CD4-positive, alpha-beta T cell (primary cell): ENCODE data around the gene TATDN2. TPM values are rescaled to one million over a fixed set of nuclear protein-coding genes. Genes with fewer than 3 reads are reported as not detected.

Source experiments
- ATAC-seq: fragments of 200-7000 bp; cut with Tn5 transposase; one replicate; pipeline ENCODE4 v1.10.0; 2022; ENCODE audit warnings: mild to moderate bottlenecking; ENCODE audit not compliant: poor library complexity
- CTCF ChIA-PET: fragments of 350-600 bp; sonication (Branson Sonifier 250); formaldehyde crosslinking; loops from one replicate; lab custom pipeline; 2021; ENCODE audit warnings: antibody characterized with exemption, inconsistent platforms; lab: Charles Lee
- POLR2A ChIA-PET: fragments of 350-600 bp; sonication (Branson Sonifier 250); formaldehyde crosslinking; loops from one replicate; lab custom pipeline; 2021; ENCODE audit warnings: antibody characterized with exemption, inconsistent platforms; lab: Charles Lee
- DNase-seq, 14 experiments: peaks; one replicate each; pipeline ENCODE4 v3.0.0-alpha.2; 2013 to 2020; ENCODE audit warnings: mixed read lengths in 2 of 14
- H3K27ac ChIP-seq, 2 donors: one replicate each; pipeline versions ENCODE4 v1.5.1 to v1.7.0; 2013; ENCODE audit warnings: low read length in 2 of 2, low read depth in 1 of 2, mild to moderate bottlenecking in 1 of 2
- H3K27me3 ChIP-seq, 2 experiments: 1 replicate in 1 of 2; 2 replicates in 1 of 2; pipeline versions ENCODE4 v1.6.1 to v1.7.0; 2013; ENCODE audit warnings: low read length in 2 of 2, control low read depth in 1 of 2, mild to moderate bottlenecking in 1 of 2, moderate library complexity in 1 of 2; ENCODE audit not compliant: insufficient read depth in 2 of 2, control insufficient read depth in 1 of 2
- H3K36me3 ChIP-seq: one replicate; pipeline ENCODE4 v1.6.1; 2013; ENCODE audit warnings: low read length, control low read depth; ENCODE audit not compliant: insufficient read depth
- H3K4me1 ChIP-seq: one replicate; pipeline ENCODE4 v1.6.1; 2013; ENCODE audit warnings: low read length, control low read depth; ENCODE audit not compliant: insufficient read depth
- H3K4me3 ChIP-seq: one replicate; pipeline ENCODE4 v1.5.1; 2013; ENCODE audit warnings: mild to moderate bottlenecking, low read length, moderate library complexity
- H3K9me3 ChIP-seq, 2 experiments: 1 replicate in 1 of 2; 2 replicates in 1 of 2; pipeline versions ENCODE4 v1.6.1 to v1.7.0; 2013; ENCODE audit warnings: low read length in 2 of 2, mild to moderate bottlenecking in 2 of 2, control low read depth in 1 of 2, moderate library complexity in 1 of 2; ENCODE audit not compliant: control insufficient read depth in 1 of 2, insufficient read depth in 1 of 2
- H3K27ac Mint-ChIP-seq: one replicate; pipeline ENCODE4 v1.8.0; 2020; ENCODE audit warnings: mixed read lengths
- H3K27me3 Mint-ChIP-seq: one replicate; pipeline ENCODE4 v1.8.0; 2021; ENCODE audit warnings: mixed read lengths
- H3K36me3 Mint-ChIP-seq: one replicate; pipeline ENCODE4 v1.8.0; 2021; ENCODE audit warnings: low read depth, mixed read lengths
- H3K4me1 Mint-ChIP-seq: one replicate; pipeline ENCODE4 v1.8.0; 2021; ENCODE audit warnings: low read depth, mixed read lengths
- H3K4me3 Mint-ChIP-seq: one replicate; pipeline ENCODE4 v1.8.0; 2020; ENCODE audit warnings: mild to moderate bottlenecking, mixed read lengths
- H3K9me3 Mint-ChIP-seq: one replicate; pipeline ENCODE4 v1.8.0; 2020; ENCODE audit warnings: mixed read lengths
- CTCF ChIP-seq: fragments of 200-600 bp; IDR thresholded peaks from one replicate; pipeline ENCODE4 v1.8.0; 2022; ENCODE audit warnings: antibody characterized with exemption, mild to moderate bottlenecking
- intact Hi-C, 2 experiments: fragments of 100-400 bp; cut with DNase I in 1 of 2; cut with micrococcal nuclease in 1 of 2; formaldehyde crosslinking; loops; one replicate each; pipeline versions ENCODE4 v1.15.1 to v1.9.0; 2023 to 2025; cut with DNase I, micrococcal nuclease
- total RNA-seq, 174 experiments: library from RNA in 2 of 174; stranded (reverse) in 2 of 174; gene quantifications; one replicate each; pipeline ENCODE4 v1.2.3 and lab custom pipeline; 2021 to 2026

TATDN2 gene
- total RNA-seq, 2 experiments from 2014 or later: 48.7 to 50.2 TPM

- Mint-ChIP-seq H3K4me3 (peak overlapping the region; percentile 87), H3K36me3 (peaks cover 50% of the 10 kb centered on the region), H3K4me1 (peaks cover 39% of the 10 kb centered on the region), H3K27me3 (no peaks in the 10 kb centered on the region), H3K9me3 (no peaks in the 10 kb centered on the region), H3K27ac (peak overlapping the region; percentile 12)
- no peak for DNase-seq
- Histone ChIP-seq H3K27me3 (no peaks in the 10 kb centered on the region), H3K4me3 (no peak overlapping the region), H3K9me3 (no peaks in the 10 kb centered on the region), H3K4me1 (peaks cover 38% of the 10 kb centered on the region), H3K27ac (no peak overlapping the region), H3K36me3 (peaks cover 60% of the 10 kb centered on the region)
- ChIA-PET CTCF (no interaction called here), POLR2A (interaction anchor here (1.0 kb wide), 1 partner anchor 385 kb away, joined by 3 read pairs; no protein-coding TSS in a partner anchor)
- no peak for ATAC-seq
- intact Hi-C loops: no loop called here
- TF ChIP-seq CTCF: no peak
These were observed 69.7 kb downstream of the TATDN2 start for GRCh38 chr3:10317961-10318350.

GRCh38 chr3:10319251-10319650, 71.0 kb downstream of the TATDN2 start:
- intact Hi-C loops: no loop called here
- ATAC-seq (no peak), DNase-seq (no peak)
- ChIA-PET POLR2A (interaction anchor here (3.2 kb wide), 1 partner anchor 387 kb away, joined by 23 read pairs; the partner anchor contains the start of gene CRELD1), CTCF (no interaction called here)
- Mint-ChIP-seq H3K36me3 (peaks cover 37% of the 10 kb centered on the region), H3K4me1 (peaks cover 39% of the 10 kb centered on the region), H3K9me3 (no peaks in the 10 kb centered on the region), H3K27ac (peak overlapping the region; percentile 83), H3K4me3 (peak overlapping the region; percentile 87), H3K27me3 (no peaks in the 10 kb centered on the region)
- no peaks in the 10 kb centered on the region for H3K9me3 ChIP-seq
- no peak overlapping the region for H3K4me3 ChIP-seq
- TF ChIP-seq CTCF: no peak
- peak overlapping the region in 1 of 2 donors; percentile 38 for H3K27ac ChIP-seq
- H3K36me3 ChIP-seq: peaks cover 47% of the 10 kb centered on the region
- peaks cover 0 to 2% of the 10 kb centered on the region in 2 experiments for H3K27me3 ChIP-seq
- H3K4me1 ChIP-seq: peaks cover 38% of the 10 kb centered on the region

- CTCF ChIA-PET: interaction anchor here (1.6 kb wide), 1 partner anchor 387 kb away, joined by 6 read pairs; the partner anchor contains the start of gene CRELD1
- Histone ChIP-seq H3K9me3 (no peaks in the 10 kb centered on the region), H3K27ac (no peak overlapping the region), H3K4me3 (peak overlapping the region; percentile 77), H3K4me1 (peaks cover 38% of the 10 kb centered on the region), H3K36me3 (peaks cover 41% of the 10 kb centered on the region), H3K27me3 (peaks cover 0 to 3% of the 10 kb centered on the region in 2 experiments)
- no peak for TF ChIP-seq CTCF
- peak overlapping the region; percentile 91 for H3K27ac Mint-ChIP-seq
- ATAC-seq (no peak), DNase-seq (no peak)
- peaks cover 33% of the 10 kb centered on the region for H3K4me1 Mint-ChIP-seq
- POLR2A ChIA-PET: interaction anchor here (1.7 to 3.2 kb wide), 4 partner anchors 72 to 511 kb away, joined by 6 to 23 read pairs (median 10); partner anchors contain the start of genes CRELD1, EMC3 and TATDN2
- H3K4me3 Mint-ChIP-seq: peak overlapping the region; percentile 87
- H3K36me3 Mint-ChIP-seq: peaks cover 31% of the 10 kb centered on the region
- no peaks in the 10 kb centered on the region for H3K27me3 Mint-ChIP-seq
- intact Hi-C loops: loop anchor here (2.0 to 5.0 kb wide), 9 partner anchors 61 to 1353 kb away; partner anchors contain the start of genes ARPC4 (in 1 of the 2), ATG7 (in 1 of the 2), CRELD1 (in 1 of the 2) and FANCD2 (in 1 of the 2)
- H3K9me3 Mint-ChIP-seq: no peaks in the 10 kb centered on the region
These were observed 71.5 kb downstream of the TATDN2 start for GRCh38 chr3:10319804-10320203.
